B cell (primary cell): ENCODE measurements around the gene EPHB1.

Source experiments
- CTCF ChIP-seq: fragments of 200-600 bp; IDR thresholded peaks from one replicate; pipeline ENCODE4 v1.8.0; 2022; ENCODE audit warnings: antibody characterized with exemption, mild to moderate bottlenecking
- EZH2 ChIP-seq: IDR thresholded peaks from 2 replicates; pipeline ENCODE4 v1.6.1; 2012; ENCODE audit warnings: borderline replicate concordance, low read depth, mild to moderate bottlenecking, moderate library complexity, low read length; ENCODE audit not compliant: insufficient read depth, poor library complexity, severe bottlenecking

- TF ChIP-seq CTCF (no peak), EZH2 (no peak)
Observed at GRCh38 chr3:134991472-134992010, 196.5 kb downstream of the EPHB1 start.
